Stimulated activated CD4-positive, alpha-beta T cell treated with anti-CD3 and anti-CD28 coated beads, Interleukin-4, amount 100 ng/mL, for 24 hours (primary cell): Measurements from ENCODE around the gene GRK5.
"Not testable (repeated sequence)": the region's sequence is repeated elsewhere in the genome, so short reads cannot be mapped to it uniquely, and the experiment has no call there.

ENCODE experiments used
- DNase-seq: peaks from one replicate; pipeline ENCODE4 v3.0.0-alpha.2; 2020

Gene GRK5

GRCh38 chr10:119252470-119253151, 45.2 kb downstream of the GRK5 start:
- no peak for DNase-seq

GRCh38 chr10:119253433-119254174, 46.2 kb downstream of the GRK5 start:
- DNase-seq: peak; percentile 67

- DNase-seq: no peak
Measured at GRCh38 chr10:119254335-119254734, 47.0 kb downstream of the GRK5 start.

GRCh38 chr10:119256030-119256429, 48.7 kb downstream of the GRK5 start:
- no peak for DNase-seq

GRCh38 chr10:119256897-119257296, 49.5 kb downstream of the GRK5 start:
- DNase-seq: no peak

GRCh38 chr10:119257899-119258419, 50.6 kb downstream of the GRK5 start:
- DNase-seq: no peak

DNA sequence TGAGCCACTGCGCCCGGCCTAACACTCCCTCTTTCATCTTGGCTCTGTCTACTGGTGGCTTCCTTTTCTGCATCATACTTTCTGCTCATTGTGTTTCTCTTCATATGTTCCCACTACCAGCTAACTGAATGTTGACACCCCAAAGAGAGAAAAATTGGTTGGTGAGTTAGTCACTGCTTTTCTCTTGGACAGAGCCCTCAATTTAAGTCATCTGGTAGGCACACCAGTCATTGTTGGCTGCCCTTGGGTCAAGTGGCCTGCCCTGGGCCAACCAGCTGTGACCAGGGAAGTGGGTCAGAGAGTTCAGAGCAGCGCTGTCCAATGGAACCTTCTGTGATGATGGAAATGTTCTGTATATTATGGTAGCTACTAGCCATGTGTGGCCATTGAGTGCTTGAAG, 52.0 kb downstream of the GRK5 start:
- DNase-seq: no peak

GRCh38 chr10:119261016-119261415, 53.6 kb downstream of the GRK5 start:
- DNase-seq: not testable (repeated sequence)

DNA sequence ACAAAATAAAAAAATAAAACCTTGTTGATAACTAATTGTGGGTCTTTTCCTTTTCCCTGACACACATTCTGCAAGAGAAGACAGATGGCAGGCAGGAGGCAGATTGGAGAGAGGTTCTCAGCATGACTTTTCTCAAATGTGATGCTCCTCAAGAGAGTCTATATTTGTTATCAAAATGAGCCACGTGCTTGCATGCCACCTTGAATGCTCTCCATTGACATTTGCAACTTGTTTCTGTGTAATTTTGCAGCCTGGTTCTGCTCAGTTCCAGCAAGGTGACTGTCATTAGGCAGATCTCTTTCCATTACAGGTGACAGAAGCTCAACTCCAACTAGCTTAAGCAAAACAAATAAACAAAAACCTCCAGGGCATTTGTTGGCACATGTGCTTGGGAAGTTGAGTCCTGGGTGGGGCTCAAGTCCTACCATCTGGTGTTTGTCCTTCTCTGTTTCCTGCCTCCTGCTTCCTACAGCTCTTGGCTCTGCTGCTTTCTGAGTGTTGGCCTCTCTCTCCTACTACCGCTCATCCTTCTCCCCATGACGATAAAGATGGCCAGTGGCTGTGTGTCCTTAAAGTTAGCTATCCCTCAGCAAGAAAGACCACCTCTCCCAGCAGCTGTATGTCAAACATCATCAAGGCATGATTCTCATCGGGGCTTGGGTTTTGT, 56.7 kb downstream of the GRK5 start:
- no peak for DNase-seq

DNA sequence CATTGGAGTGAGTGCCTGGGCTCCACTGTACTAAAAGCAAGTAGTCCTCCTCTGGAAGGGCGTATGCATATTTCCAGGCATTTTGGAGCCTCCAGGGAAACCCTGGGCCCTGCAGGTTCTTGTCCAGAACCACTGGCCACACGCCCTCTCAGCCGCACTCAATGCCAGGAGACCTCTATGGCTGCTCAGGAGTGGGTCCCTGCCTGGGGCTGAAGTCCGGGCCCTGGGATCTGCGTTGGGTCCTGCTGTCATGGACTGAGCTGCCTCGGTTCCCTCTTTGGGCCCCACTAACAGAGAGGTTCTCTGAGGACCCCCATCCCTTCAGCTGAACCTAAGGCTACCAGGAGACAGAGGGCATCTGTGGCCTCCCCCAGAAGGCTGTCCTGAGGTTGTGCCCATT, 58.3 kb downstream of the GRK5 start:
- no peak for DNase-seq

DNA sequence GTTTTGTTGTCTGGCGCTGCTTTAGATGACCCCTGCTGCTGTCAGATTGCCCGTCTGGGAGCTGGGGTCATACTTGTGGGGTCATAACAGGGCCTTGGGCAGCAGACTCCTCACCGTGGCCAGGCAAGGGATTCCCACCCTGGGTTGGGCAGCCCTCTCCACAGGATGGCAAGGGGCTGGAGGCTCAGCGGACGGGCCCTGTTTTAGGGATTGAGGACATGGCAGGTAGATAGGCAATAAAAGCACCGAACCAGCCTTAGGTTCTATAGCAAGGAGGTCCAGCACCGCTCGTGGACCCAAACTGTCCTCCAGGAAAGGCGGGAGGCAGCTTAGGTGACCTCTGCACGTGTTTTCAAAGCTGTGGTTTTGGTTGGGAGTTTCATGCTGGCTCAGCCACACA, 60.0 kb downstream of the GRK5 start:
- DNase-seq: no peak

- no peak for DNase-seq
Measured at GRCh38 chr10:119268428-119268827, 61.1 kb downstream of the GRK5 start.

DNA sequence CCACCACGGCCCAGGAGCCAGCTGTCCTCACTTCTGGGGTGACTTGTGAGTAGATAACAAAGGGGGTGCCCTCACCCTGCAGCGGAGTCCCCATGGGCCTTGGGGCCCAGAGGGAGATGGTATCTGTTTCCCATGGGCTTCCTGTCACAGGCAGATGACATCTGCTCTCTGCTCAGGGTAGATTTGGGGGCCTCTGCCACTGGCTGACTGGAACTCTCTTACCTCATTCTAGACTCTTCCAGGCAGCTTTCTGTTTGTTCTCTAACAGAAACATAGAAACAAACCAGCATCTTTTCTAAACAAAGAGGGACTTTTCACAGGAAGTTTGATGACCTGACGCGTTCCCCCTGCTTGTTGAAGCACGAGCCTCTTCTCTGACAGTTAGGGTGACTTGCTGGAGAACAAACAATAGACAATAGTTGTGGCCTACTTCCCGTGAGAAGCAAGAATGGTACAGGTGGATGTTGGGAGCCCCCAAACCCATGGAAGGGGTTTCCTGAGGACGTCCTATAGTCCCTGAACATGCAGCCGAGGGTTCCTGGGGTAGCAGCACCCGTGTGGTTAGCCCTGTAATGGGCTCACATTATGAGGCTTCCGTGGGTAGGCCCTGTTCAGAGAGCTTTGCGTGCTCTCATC, 61.6 kb downstream of the GRK5 start:
- DNase-seq: peak; percentile 57

DNA sequence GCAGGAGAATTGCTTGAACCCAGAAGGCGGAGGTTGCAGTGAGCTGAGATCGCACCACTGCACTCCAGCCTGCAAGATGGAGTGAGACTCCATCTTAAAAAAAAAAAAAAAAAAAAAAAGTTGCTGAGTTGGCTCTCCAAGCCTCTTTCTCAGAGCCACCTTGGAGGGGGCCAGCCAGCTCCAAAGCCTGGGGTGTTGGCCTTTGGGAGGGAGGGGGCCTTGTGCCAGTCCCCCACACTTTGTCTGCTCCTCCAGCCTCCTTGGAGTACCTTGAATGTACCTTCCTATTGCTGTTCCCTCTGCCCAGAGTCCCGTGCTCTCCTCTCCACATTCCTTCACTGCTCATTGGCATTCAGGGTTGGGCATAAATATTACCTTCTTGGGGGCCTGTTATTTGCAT, 62.4 kb downstream of the GRK5 start:
- DNase-seq: no peak

DNA sequence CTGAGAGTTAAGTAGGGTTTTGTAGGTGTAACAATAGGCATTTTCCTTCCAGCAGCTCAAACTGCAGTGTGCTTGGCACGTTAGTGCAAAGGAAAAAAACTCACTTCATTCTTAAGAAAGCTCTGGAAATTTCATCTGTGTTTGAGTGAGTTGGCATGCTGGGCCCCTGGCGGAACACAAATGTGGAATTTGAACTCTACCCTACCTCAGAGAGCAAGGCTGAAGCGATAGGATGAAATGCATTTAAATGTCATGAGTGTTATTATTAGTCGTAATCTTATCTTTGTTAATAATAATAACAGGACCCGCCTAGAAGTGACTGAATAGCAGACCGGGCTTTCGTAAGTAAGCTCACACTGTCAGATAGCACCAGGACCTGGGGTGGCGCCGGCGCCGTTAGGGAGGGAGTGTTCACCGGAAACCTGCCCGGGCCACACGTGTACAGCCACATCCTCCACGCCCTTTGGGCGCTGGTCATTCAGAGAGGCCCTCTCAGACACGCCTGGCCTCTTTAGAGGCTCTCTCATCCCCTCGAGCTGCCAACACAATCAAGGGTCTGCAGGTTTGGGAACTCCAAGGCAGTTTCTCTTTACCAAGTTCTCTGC, 63.5 kb downstream of the GRK5 start:
- peak; percentile 47 for DNase-seq

GRCh38 chr10:119272338-119272734, 65.0 kb downstream of the GRK5 start:
- not testable (repeated sequence) for DNase-seq

DNA sequence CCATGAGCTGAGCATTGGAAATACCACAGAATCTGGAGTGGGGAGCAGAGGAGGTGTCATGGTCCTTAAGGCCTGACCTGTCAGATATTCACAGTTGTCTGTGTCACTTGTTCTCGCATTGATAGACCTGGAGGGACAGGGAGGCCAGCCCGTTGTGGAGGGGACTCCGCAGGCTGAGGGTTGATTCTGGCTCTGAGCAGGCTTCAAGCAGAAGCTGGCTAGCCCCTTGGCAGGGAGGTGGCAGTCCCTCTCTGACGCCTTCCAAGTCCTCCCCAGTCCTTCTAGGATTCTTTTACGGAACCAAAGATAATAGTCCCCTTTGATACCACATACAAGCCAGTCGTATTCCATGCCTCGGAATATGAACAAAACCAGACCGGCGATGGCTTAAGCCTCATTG, 65.4 kb downstream of the GRK5 start:
- no peak for DNase-seq

- DNase-seq: no peak
Measured at GRCh38 chr10:119273413-119273812, 66.0 kb downstream of the GRK5 start.

- no peak for DNase-seq
Measured at GRCh38 chr10:119274519-119275045, 67.2 kb downstream of the GRK5 start.

DNA sequence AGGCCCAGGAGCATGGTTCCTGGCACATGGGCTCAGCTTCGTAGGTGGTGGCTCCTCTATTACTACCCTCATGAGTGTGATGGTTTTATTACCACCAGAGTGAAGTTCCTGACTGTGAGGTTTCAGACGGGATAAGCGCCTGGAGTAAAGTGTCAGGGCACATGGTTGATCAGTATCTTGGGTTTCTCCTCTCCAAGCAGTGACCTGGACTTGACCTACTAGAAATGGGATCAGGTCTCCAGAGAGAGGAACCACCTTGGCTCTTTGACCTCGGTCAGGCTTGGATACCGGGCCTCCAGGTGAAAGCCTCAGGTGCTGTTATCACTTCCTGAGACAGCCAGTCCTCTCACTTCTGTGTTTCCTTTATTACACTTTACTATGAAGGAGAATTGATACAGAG, 67.7 kb downstream of the GRK5 start:
- no peak for DNase-seq

GRCh38 chr10:119276194-119276593, 68.8 kb downstream of the GRK5 start:
- DNase-seq: not testable (repeated sequence)

- no peak for DNase-seq
Measured at GRCh38 chr10:119278126-119278709, 70.8 kb downstream of the GRK5 start.
